OCI-LY1 (cell line): ENCODE data around the gene AHCYL1.

ENCODE experiments used
- EZH2 ChIP-seq: fragments of 200-600 bp; sonication (generic), shearing (Covaris generic); IDR thresholded peaks from 2 replicates; pipeline ENCODE4 v1.8.0; 2017; ENCODE audit warnings: borderline replicate concordance, mixed run types, mild to moderate bottlenecking, antibody characterized with exemption, low read length, moderate library complexity, mixed read lengths
- TF ChIP-seq, protein P1 (sequence below): fragments of 200-600 bp; sonication (generic), shearing (Covaris generic); IDR thresholded peaks from 2 replicates; pipeline ENCODE4 v1.5.1; 2017; ENCODE audit warnings: mild to moderate bottlenecking, antibody characterized with exemption, low read length, moderate library complexity, mixed read lengths

DNA sequence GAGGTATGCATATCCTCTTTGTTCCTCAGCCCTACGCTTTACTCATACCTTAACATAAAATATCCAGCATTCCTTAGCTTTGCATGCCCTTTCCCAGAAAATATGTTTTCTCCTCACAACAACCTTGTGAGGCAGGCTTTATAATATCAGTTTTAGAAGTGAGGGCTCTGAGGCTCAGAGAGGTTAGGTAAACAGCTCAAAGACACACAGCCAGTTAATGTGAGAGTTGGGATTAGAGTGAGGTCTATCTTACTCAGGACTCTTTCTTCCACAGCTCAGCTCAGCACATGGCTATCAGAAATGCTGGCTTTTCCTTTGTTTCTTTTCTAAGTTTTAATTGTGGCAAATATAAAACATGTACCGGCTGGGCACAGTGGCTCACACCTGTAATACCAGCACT lies 46.0 kb upstream of the AHCYL1 start:
- TF ChIP-seq, protein P1, sequence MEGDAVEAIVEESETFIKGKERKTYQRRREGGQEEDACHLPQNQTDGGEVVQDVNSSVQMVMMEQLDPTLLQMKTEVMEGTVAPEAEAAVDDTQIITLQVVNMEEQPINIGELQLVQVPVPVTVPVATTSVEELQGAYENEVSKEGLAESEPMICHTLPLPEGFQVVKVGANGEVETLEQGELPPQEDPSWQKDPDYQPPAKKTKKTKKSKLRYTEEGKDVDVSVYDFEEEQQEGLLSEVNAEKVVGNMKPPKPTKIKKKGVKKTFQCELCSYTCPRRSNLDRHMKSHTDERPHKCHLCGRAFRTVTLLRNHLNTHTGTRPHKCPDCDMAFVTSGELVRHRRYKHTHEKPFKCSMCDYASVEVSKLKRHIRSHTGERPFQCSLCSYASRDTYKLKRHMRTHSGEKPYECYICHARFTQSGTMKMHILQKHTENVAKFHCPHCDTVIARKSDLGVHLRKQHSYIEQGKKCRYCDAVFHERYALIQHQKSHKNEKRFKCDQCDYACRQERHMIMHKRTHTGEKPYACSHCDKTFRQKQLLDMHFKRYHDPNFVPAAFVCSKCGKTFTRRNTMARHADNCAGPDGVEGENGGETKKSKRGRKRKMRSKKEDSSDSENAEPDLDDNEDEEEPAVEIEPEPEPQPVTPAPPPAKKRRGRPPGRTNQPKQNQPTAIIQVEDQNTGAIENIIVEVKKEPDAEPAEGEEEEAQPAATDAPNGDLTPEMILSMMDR: no peak
- TF ChIP-seq EZH2: no peak
